GM19438 (cell line): Measurements from ENCODE around the gene KRT35.

Experiments
- ATAC-seq: cut with Tn5 transposase; IDR thresholded peaks from one replicate; pipeline ENCODE4 v1.9.1; 2021; ENCODE audit warnings: low read depth; ENCODE audit not compliant: unreplicated experiment

Gene KRT35

GRCh38 chr17:41428591-41429291 is 52.2 kb downstream of the KRT35 start:
- no peak for ATAC-seq
